HG03432 (cell line): ENCODE data around the gene CD164L2.

Source experiments
- ATAC-seq: cut with Tn5 transposase; IDR thresholded peaks from one replicate; pipeline ENCODE4 v1.9.1; 2021; ENCODE audit warnings: mild to moderate bottlenecking, moderate library complexity; ENCODE audit not compliant: unreplicated experiment

Gene CD164L2

DNA sequence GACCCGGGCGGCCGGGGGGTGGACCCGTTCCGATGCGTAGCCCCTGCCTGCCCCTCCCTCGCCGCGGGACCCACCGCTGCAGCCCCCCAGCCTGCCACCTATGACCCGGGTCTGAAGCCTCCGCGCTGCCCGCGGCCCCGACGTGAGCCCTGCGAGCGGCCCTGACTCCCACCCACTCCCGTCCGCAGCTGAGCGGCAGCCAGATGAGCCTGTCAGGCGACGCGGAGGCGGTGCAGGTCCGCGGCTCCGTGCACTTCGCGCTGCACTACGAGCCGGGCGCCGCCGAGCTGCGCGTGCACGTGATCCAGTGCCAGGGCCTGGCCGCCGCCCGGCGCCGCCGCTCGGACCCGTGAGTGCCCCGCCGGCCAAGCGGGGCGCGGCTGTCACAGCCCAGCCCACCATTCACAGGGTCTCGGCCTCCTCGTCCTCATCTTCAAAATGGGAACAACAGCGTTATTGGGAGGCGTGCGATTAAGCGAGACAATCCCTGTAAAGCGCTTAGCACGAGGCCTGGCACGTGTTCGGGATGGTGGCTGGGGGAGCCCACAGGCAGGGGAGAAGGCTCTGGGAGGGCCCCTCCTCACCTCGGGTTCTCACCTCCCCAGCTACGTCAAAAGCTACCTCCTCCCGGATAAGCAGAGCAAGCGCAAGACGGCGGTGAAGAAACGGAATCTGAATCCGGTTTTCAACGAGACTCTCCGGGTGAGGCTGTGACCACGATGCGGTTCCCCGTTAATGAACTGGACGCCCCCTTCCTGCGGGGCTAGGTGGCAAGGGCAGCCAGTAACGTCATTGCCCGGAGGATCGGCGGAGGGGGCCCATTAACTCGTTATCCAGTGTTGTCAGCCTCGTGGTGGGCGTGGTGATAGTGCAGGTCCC is 33.1 kb downstream of the CD164L2 start:
- no peak for ATAC-seq

DNA sequence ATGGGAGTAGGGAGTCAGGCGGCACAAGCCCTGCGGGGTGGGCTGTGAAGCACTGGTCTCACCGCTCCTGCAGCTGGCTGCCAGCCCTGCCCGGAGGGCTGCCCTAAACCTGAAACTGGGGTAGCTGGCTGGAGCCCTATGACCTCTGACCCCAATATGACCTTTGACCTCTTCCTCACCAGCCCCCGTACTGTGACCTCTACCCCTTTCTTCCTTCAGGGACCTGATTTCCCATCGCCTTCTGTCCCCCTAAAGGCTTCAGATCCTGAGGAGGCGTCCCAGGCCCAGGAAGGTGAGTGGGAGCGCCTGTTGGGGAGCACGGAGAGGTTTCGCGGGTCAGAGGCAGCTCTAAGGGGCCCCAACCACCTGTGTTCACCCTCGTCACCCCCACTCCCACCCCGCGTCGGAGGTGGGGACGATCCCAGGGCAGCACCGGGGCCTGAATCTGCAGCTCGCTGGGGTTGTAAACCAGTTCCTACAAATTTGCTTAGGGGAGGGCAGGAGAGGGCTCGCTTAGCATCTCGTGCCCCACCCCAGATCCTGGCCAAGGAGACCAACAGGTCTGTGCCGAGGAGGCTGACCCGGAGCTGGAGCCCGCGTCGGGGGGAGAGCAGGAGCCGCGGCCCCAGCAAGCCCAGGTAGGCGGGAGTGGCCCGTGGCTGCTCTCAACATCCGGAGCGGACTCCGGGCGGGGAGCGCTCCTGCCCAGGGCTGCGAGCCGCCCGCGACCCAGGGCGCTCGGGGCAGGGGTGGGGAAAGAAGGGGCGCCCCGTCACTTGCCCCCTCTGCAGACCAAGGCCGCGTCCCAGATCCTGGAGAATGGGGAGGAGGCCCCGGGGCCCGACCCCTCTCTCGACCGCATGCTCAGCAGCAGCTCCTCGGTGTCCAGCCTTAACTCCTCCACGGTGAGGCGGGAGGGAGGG is 34.0 kb downstream of the CD164L2 start:
- no peak for ATAC-seq

GRCh38 chr1:27346991-27347624 is 36.0 kb downstream of the CD164L2 start:
- ATAC-seq = no peak

GRCh38 chr1:27346357-27346756 is 36.8 kb downstream of the CD164L2 start:
- ATAC-seq = no peak

GRCh38 chr1:27345272-27345671 is 37.9 kb downstream of the CD164L2 start:
- ATAC-seq = no peak

DNA sequence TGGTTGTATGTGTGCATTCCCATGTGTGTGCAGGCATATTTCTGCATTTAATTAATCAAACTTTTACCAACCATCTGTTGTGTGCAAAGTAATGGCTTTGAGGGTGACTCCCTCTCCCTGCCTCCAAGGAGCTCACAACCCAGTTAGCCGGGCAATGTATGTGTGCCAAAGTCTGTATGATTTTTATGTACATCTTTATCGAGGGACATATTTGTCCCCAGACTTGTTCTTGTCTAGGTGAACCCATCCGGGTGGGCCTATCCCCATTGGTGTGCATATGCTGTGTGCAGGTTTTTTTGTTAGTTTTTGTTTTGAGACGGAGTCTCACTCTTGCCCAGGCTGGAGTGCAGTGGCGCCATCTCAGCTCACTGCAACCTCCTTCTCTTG is 39.5 kb downstream of the CD164L2 start:
- ATAC-seq = no peak

DNA sequence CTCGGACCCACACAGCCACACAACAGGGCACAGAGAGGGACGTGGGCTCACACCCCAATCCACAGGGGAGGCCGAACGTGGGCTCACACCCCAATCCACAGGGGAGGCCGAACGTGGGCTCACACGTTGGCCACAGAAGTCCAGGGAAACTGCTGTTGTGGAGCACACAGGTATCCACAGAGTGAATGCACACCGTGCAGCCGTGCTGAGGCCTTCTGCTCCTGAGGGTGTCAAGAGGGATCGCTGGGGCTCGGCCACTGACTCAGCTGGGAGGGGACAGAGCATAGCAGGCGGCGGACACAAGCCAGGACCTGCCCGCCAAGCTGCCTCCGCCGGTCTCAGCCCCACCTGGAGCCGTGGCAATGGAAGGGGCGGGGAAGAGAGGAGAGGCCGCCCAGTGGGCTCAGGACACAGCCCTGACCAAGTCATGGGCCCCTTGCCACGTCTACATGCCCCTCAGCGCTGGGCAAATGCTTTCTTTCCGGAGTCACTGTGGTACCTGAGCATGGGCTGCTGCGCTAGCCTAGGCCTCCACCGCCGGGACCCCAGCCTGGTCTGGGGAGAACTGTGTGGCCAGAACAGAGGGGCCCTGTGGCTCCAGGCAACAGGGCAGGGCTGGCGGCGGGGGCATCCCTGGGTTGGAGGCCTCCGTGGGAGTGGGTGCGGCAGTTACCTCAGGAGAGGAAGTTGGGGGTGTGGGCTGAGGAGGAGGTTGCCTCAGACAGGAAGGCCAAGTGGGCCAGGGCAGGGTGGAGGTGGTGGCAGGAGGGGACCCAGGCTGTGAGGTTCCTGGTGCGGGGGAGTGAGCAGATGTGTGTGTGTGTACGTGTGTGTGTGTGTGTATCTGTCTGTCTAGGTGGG is 40.1 kb downstream of the CD164L2 start:
- peak; percentile 38 for ATAC-seq

DNA sequence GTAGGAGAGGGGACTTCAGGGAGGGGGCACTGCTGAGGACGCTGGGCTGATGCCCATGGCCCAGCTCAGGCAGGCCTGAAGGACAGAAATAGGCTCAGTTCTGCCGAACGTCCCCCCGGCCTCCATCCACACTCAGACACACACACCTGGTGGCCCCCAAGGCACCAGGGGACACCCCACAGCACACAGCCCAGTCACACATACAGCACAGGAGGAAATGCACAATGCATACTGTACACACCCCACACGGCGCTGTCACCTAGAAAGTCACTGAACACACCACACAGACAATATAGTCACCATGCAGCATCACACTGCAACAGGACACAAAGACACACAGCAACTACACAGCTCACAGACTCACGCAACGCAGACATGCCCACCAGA is 40.7 kb downstream of the CD164L2 start:
- peak; percentile 22 for ATAC-seq

DNA sequence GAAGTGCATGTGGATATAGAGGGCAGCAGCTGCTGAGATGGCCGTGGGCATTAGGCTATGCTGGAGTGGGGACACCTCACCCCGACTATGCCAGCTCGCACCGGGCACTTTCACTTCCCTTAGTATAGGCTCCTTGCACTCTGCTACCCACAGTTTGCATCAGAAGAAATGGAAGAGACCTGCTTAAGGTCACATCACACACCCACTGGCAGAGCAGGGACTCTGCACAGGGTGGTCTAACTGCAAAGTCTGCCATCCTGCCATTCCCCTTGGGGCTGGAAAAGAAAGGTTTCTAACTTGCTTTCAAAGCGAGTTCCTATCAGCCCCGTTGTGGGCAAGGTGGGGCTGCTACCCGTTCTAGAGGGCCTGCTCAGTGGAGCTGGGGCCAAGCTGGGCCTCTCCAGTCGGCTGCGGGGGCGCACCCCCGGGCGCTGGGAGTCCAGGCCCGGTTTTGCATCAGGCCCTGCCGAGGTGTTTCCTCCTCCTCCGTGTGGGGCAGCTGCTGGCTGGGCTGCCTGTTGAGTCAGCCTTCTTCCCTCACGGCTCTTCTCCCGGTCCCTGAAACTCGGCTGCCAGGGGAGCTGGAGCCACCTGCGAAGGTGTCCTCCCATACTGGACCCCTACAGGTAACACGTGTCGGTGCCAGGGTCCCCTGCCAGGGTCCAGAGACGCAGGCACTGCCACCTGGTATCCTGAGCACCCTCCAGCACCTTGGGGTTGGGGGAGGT is 41.4 kb downstream of the CD164L2 start, which contains the start of gene SYTL1:
TSS of gene SYTL1 (plus strand) at position 498 of the 728 bp plus-strand sequence. CDS start 3,313 bp downstream, outside the sequence.
- peak; percentile 58 for ATAC-seq

- no peak for ATAC-seq
Observed at GRCh38 chr1:27339213-27339612, 43.9 kb downstream of the CD164L2 start.

DNA sequence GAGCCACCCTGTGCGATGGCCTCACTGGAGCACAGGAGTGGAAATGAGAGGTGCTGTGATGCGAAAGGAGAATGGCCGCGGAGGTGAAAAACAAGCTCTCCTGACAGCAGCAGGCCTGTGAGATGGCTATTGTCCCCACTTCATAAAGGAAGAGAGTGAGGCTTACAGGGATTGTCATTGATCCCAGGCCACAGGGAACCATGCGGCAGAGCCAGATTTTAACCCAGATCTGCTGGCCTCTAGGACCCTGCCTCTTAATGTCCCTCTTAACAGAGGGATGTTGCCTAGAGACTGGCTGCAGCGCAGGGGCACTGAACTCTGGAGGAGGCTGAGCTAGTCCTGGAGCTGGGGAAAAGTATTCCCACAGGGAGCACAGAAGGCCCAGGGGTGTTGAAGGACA is 44.4 kb downstream of the CD164L2 start:
- no peak for ATAC-seq

GRCh38 chr1:27336756-27337155 is 46.4 kb downstream of the CD164L2 start:
- ATAC-seq = no peak

DNA sequence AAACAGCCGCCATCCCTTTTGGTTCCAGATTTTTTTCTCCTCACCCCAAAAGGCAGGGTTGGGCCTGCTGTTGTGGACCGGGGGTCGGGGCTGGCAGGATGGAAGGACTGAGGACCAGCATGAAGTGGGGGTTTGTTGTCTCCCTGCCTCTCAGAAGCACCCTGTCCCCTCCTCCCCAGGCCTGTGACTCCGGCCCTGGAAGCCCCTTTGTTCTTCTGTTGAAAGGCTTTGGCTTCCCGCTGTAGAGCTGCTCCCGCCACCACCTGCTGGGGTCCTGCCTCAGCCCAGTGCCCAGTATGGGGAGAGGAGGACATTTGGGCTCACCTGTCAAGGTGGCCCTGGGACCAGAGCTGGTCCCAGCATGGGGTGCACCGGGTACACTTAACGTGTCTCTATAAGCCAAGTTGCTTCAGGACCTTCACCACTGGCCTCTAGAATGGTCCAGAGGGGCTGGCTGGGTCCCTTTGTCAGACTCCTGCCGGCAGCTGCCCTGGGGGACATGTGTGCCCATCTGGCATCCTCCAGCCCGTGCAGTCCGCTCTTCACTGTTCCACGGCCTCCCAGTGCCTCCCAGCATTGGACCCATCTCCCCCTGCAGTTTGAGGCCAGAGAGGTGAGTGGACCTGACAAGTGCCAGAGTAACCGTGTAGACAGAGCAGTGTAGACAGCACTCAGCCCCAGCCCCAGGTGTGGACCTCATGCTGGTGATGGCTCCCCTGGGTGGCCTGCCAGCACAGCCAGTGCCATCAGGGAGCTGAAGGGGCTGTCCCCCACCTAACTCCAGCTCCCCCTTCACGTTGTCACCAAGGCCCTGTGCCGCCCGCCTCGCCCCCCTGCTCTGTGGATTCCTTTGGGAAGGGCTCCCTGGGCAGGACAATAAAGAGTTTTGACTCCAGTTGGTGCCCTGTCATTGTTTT is 47.4 kb downstream of the CD164L2 start:
- no peak for ATAC-seq

- ATAC-seq = no peak
Observed at GRCh38 chr1:27333717-27334279, 49.3 kb downstream of the CD164L2 start.

DNA sequence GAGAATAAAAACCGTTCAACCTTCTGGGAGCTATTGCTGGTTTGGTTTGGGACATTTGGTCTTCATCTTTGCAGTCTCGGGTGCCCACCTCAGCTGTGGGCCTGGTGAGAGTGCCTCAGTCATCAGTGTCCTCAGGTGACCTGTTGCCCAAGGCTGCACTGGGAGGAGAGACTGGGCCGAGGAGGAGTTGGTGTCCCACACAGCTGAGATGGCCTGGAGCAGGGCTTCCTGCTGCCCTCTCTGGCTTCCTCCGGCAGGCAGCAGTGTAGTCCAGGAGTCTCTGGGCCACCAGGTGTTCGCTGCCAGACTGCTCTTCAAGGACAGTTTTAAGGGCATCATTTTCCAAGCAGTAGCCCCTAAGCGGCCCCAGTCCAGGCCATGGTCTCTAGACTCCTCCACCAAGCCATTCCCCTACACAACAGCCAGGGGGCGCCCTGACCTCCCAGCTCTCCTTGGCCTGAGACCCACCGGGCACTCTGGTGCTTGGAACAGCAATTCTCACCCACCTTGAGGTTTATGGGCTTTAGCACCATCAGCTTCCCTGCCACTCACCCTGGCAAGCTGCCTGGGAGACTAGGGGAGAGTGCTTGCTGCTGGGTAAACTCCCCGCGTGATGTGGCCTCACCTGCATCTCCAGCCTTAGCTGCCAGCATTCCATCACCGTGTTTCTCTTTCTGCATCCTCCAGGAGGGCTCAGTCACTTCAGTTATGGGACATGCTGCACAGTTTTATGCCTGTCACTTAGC is 50.4 kb downstream of the CD164L2 start:
- ATAC-seq = no peak

DNA sequence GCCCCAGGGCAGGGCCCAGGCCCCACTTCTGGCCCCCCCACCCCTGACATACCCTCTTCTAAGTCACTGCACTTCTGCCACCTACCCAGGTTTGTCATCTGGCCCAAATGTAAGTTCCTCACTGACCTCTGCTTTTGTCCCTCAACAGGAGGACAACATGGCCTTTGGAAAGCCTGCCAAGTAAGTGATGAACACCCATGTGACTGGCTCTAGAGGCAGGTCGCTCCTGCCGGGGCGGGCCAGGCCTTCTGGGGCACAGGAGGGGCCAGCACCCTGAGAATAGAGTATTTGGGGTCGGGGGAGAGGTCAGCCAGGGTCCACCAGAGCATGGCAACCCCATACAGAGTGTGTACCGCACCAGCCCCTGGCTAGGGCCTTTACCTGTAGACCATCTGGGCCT is 51.2 kb downstream of the CD164L2 start:
- ATAC-seq = no peak

DNA sequence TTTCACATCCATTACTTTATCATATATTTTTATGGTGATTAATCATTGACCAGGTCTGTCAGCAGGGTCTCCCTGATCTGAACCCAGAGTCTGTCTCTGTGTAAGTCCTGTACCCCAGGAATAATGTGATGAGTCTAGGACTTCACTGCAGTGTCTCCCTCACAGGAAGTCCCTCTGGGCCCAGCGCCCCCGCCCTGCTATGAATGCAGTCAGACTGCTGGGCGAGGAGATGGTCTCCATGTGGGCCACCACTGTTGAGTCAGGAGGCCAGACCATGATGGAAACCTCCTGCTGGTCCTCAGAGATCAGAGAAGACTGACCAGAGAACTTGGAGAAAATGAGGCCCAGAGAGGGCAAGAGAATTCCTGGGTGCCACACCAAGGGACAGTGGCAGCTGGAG is 51.7 kb downstream of the CD164L2 start:
- ATAC-seq = no peak

DNA sequence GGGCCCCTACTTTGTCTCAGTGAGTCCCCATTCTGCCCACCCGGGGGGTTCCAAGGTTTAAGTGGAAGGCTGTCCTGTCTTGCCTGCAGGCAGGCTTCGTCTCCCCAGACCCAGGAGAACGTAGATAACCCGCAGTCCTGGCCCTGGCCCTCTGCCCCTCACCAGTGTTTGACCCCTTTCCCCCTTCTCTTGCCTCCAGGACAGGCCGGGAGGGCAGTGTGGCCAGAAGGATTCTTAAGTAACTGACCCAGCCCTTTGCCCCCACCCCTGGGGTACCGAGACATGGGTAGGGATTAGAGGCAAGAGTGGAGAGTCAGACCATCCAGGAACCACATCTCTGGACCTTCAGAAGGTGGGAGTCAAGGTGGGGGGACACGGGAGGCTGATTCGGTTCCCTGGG is 52.3 kb downstream of the CD164L2 start:
- ATAC-seq = no peak
